HCT116 (cell line): Measurements from ENCODE around the gene ZNF576. TPM values are rescaled to one million over a fixed set of nuclear protein-coding genes. Genes with fewer than 3 reads are reported as not detected.

ENCODE experiments used
- ATAC-seq: fragments of 200-7000 bp; cut with Tn5 transposase; 2 replicates; pipeline ENCODE4 v1.9.1; 2020; ENCODE audit warnings: mild to moderate bottlenecking, moderate library complexity
- BruUV-seq: library from RNA; stranded (reverse); fragments of 400-500 nt; replicated peaks from 2 replicates; lab custom pipeline; 2021; lab: Mats Ljungman, UMichigan
- CTCF ChIA-PET: fragments of 300-600 bp; sonication (Branson Sonifier 250); formaldehyde crosslinking; loops from one replicate; lab custom pipeline; 2021; ENCODE audit warnings: antibody characterized with exemption; lab: Charles Lee
- POLR2A ChIA-PET: fragments of 300-600, 350-600 bp; sonication (Branson Sonifier 250); formaldehyde crosslinking; loops from one replicate; lab custom pipeline; 2021; ENCODE audit warnings: antibody characterized with exemption; lab: Charles Lee
- RAD21 ChIA-PET, 2 experiments: fragments of 300-600 bp; sonication (Branson Sonifier 250); formaldehyde crosslinking; loops; one replicate each; lab custom pipeline; 2023; ENCODE audit warnings: low total read pairs in 2 of 2; ENCODE audit not compliant: uncharacterized antibody in 2 of 2, unreplicated experiment in 2 of 2, low non-redundant PET in 1 of 2; lab: Charles Lee
- DNase-seq: peaks from one replicate; pipeline ENCODE4 v3.0.0-alpha.2; 2010; ENCODE audit warnings: low read depth, low spot score
- H2AFZ ChIP-seq: fragments of 200-600 bp; shearing (Covaris generic), sonication (generic); 2 replicates; pipeline ENCODE4 v1.6.1; 2017; ENCODE audit warnings: low read depth, mixed run types, mixed read lengths, antibody characterized with exemption, low read length; ENCODE audit not compliant: poor library complexity, severe bottlenecking
- H3K27ac ChIP-seq: 2 replicates; pipeline ENCODE4 v1.5.1; 2012; ENCODE audit warnings: low read depth, low read length
- H3K27me3 ChIP-seq: fragments of 200-600 bp; sonication (generic); 2 replicates; pipeline ENCODE4 v1.6.1; 2016; ENCODE audit warnings: mixed run types, low read length, mixed read lengths; ENCODE audit not compliant: insufficient read depth
- H3K36me3 ChIP-seq, 2 experiments: fragments of 200-500 bp in 1 of 2; fragments of 200-600 bp in 1 of 2; sonication (Bioruptor generic) in 1 of 2; sonication (generic) in 1 of 2; 2 replicates each; pipeline versions ENCODE4 v1.5.1 to v1.6.1; 2014 to 2016; ENCODE audit warnings: low read length in 2 of 2, inconsistent platforms in 1 of 2, mixed read lengths in 1 of 2, mixed run types in 1 of 2; ENCODE audit not compliant: insufficient read depth in 2 of 2, control insufficient read depth in 1 of 2
- H3K4me1 ChIP-seq, 2 experiments: fragments of 200-600 bp in 1 of 2; sonication (generic) in 1 of 2; 2 replicates each; pipeline versions ENCODE4 v1.5.1 to v1.6.1; 2012 to 2017; ENCODE audit warnings: low read length in 2 of 2, inconsistent platforms in 1 of 2, mild to moderate bottlenecking in 1 of 2, mixed read lengths in 1 of 2, mixed run types in 1 of 2, moderate library complexity in 1 of 2; ENCODE audit not compliant: insufficient read depth in 2 of 2, control insufficient read depth in 1 of 2
- H3K4me2 ChIP-seq: fragments of 200-600 bp; sonication (generic); 2 replicates; pipeline ENCODE4 v1.6.1; 2017; ENCODE audit warnings: mixed run types, low read length, mixed read lengths
- H3K4me3 ChIP-seq, 2 experiments: fragments of 200-600 bp in 1 of 2; sonication (generic) in 1 of 2; replicated peaks in 1 of 2; 2 replicates each; pipeline ENCODE4 v1.5.1; 2011 to 2016; ENCODE audit warnings: low read length in 2 of 2, control low read depth in 1 of 2, low read depth in 1 of 2, mild to moderate bottlenecking in 1 of 2, mixed read lengths in 1 of 2, mixed run types in 1 of 2
- H3K79me2 ChIP-seq: fragments of 200-600 bp; sonication (generic); 2 replicates; pipeline ENCODE4 v1.6.1; 2017; ENCODE audit warnings: mild to moderate bottlenecking, mixed run types, low read length, moderate library complexity, mixed read lengths; ENCODE audit not compliant: insufficient read depth
- H3K9ac ChIP-seq: fragments of 200-600 bp; sonication (generic); 2 replicates; pipeline ENCODE4 v1.6.1; 2016; ENCODE audit warnings: low read length, mixed read lengths
- H3K9me2 ChIP-seq: fragments of 200-600 bp; sonication (generic), shearing (Covaris generic); 2 replicates; pipeline ENCODE4 v1.6.1; 2017; ENCODE audit warnings: mixed run types, mild to moderate bottlenecking, moderate library complexity; ENCODE audit not compliant: insufficient read depth
- H3K9me3 ChIP-seq, 2 experiments: fragments of 200-500 bp in 1 of 2; fragments of 200-600 bp in 1 of 2; sonication (Bioruptor generic) in 1 of 2; sonication (generic) in 1 of 2; 2 replicates each; pipeline ENCODE4 v1.6.1; 2014 to 2017; ENCODE audit warnings: low read length in 2 of 2, mixed read lengths in 2 of 2, inconsistent platforms in 1 of 2, low read depth in 1 of 2, mild to moderate bottlenecking in 1 of 2, mixed run types in 1 of 2, moderate library complexity in 1 of 2; ENCODE audit not compliant: control insufficient read depth in 1 of 2, insufficient read depth in 1 of 2
- H4K20me1 ChIP-seq: fragments of 200-600 bp; sonication (generic), shearing (Covaris generic); 2 replicates; pipeline ENCODE4 v1.6.1; 2017; ENCODE audit warnings: mixed run types, mild to moderate bottlenecking, moderate library complexity; ENCODE audit not compliant: insufficient read depth
- EGR1 ChIP-seq: IDR thresholded peaks from 2 replicates; pipeline ENCODE4 v1.6.1; 2012; ENCODE audit warnings: low read depth
- ELF1 ChIP-seq: IDR thresholded peaks from 2 replicates; pipeline ENCODE4 v1.6.1; 2012; ENCODE audit warnings: low read depth, borderline replicate concordance
- EZH2phosphoT487 ChIP-seq: fragments of 200-600 bp; IDR thresholded peaks from 2 replicates; pipeline ENCODE4 v1.6.1; 2018; ENCODE audit warnings: antibody characterized with exemption, borderline replicate concordance
- FOSL1 ChIP-seq: IDR thresholded peaks from 2 replicates; pipeline ENCODE4 v1.6.1; 2012; ENCODE audit warnings: low read depth
- POLR2AphosphoS5 ChIP-seq: IDR thresholded peaks from 2 replicates; pipeline ENCODE4 v1.6.1; 2011; ENCODE audit warnings: mild to moderate bottlenecking, low read depth, low read length, moderate library complexity
- SIN3A ChIP-seq: IDR thresholded peaks from 2 replicates; pipeline ENCODE4 v1.6.1; 2012; ENCODE audit warnings: low read depth
- SP1 ChIP-seq: IDR thresholded peaks from 2 replicates; pipeline ENCODE4 v1.6.1; 2012; ENCODE audit warnings: low read depth
- SRF ChIP-seq: IDR thresholded peaks from 2 replicates; pipeline ENCODE4 v1.6.1; 2012; ENCODE audit warnings: low read depth
- YY1 ChIP-seq: IDR thresholded peaks from 2 replicates; pipeline ENCODE4 v1.6.1; 2011; ENCODE audit warnings: low read length, low read depth, moderate library complexity, mild to moderate bottlenecking; ENCODE audit not compliant: insufficient replicate concordance; ENCODE audit errors: extremely low read depth
- ZNF274 ChIP-seq: fragments of 200-500 bp; sonication (Bioruptor generic); IDR thresholded peaks from 2 replicates; pipeline ENCODE4 v1.6.1; 2014; ENCODE audit warnings: mild to moderate bottlenecking, low read depth, low read length, inconsistent platforms
- intact Hi-C: fragments of 100-400 bp; cut with micrococcal nuclease; formaldehyde crosslinking; loops from 2 replicates; pipeline ENCODE4 v1.10.0; 2022
- total RNA-seq: library from RNA; stranded (reverse); gene quantifications from one replicate; pipeline ENCODE4 v1.2.1, GENCODE V29; 2021; ENCODE audit not compliant: unreplicated experiment
- TF ChIP-seq, protein P1 (sequence below): IDR thresholded peaks from 2 replicates; pipeline ENCODE4 v1.6.1; 2012; ENCODE audit warnings: low read depth
- TF ChIP-seq, protein P2 (sequence below), 3 experiments: fragments of 200-600 bp in 1 of 3; sonication (generic) in 1 of 3; IDR thresholded peaks in 2 of 3; conservative IDR thresholded peaks in 1 of 3; 2 replicates each; pipeline ENCODE4 v1.5.1; 2012 to 2017; ENCODE audit warnings: low read depth in 2 of 3, low read length in 2 of 3, antibody characterized with exemption in 1 of 3, borderline replicate concordance in 1 of 3, control low read depth in 1 of 3, mild to moderate bottlenecking in 1 of 3, mixed read lengths in 1 of 3, mixed run types in 1 of 3, moderate library complexity in 1 of 3; ENCODE audit not compliant: insufficient read depth in 1 of 3

Gene ZNF576
- total RNA-seq, 1 experiment from 2014 or later, result 11.2 TPM

DNA sequence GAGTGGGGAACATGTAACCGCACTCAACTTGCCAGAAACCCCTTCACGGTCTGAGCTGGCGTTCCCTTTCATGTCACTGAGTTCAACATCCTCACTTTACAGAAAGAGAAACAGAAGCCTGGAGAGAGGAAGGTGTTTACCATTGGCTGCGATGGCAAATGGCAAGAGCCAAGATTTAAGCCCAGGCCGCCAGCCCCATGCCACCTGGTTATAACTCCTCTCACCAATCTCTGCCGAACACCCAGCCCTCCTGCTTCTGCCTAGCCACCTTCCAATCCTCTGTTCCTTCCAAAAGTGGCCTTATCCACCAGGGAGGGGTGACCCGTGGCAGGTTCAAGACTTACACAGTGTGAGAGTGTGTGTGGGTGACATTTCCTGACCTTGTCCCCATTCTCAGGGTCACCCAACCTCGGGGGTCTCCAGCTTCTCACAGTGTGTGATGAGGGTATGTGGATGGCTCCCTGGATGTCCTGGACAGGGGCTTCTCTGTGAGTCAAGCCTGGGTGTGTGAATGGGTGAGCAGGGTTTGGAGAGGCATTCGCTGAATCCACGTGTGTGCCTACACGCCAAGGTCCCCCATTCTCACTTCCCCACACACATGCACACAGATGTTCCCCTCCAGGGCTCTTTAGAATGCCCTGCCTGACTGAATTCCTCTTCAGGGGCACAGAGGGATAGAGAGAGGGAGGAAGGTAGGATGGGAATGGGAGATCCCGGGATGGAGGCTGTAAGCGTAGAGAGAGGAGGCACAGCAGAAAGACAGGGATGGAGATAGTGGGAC, 42.0 kb downstream of the ZNF576 start (continued):
- TF ChIP-seq, protein P1, sequence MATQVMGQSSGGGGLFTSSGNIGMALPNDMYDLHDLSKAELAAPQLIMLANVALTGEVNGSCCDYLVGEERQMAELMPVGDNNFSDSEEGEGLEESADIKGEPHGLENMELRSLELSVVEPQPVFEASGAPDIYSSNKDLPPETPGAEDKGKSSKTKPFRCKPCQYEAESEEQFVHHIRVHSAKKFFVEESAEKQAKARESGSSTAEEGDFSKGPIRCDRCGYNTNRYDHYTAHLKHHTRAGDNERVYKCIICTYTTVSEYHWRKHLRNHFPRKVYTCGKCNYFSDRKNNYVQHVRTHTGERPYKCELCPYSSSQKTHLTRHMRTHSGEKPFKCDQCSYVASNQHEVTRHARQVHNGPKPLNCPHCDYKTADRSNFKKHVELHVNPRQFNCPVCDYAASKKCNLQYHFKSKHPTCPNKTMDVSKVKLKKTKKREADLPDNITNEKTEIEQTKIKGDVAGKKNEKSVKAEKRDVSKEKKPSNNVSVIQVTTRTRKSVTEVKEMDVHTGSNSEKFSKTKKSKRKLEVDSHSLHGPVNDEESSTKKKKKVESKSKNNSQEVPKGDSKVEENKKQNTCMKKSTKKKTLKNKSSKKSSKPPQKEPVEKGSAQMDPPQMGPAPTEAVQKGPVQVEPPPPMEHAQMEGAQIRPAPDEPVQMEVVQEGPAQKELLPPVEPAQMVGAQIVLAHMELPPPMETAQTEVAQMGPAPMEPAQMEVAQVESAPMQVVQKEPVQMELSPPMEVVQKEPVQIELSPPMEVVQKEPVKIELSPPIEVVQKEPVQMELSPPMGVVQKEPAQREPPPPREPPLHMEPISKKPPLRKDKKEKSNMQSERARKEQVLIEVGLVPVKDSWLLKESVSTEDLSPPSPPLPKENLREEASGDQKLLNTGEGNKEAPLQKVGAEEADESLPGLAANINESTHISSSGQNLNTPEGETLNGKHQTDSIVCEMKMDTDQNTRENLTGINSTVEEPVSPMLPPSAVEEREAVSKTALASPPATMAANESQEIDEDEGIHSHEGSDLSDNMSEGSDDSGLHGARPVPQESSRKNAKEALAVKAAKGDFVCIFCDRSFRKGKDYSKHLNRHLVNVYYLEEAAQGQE, result no peak
- TF ChIP-seq SP1, result no peak

DNA sequence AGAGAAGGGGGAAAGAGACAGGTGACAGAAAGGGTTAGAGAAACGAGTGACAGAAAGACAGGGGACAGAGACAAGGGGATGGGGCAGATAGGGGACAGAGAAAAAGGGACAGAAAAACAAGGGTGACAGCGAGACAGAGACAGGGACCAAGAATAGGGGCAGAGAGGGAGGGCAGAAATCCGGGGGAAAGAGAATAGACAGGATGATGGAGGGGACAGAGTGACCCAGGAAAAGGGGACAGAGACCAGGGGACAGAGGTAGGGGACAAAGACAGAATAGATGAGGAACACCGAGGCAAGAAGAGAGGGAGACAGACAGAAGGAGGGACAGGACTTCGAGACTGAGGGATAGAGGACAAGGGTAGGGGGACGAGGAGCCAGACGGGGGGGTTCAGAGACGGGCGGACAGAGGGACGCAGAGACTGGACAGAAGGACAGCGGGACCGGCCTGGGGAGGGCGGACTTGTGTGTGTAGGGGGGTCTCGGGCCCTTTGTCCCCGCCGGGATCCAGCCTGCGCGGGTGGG, 42.7 kb downstream of the ZNF576 start:
- no peaks in the 10 kb centered on the region for H3K9me3 ChIP-seq
- no peaks in the 10 kb centered on the region for H4K20me1 ChIP-seq
- no TSS peak for BruUV-seq
- peaks cover 7% of the 10 kb centered on the region; the same call in 1 of the 2 replicates for H3K27me3 ChIP-seq
- H3K9me2 ChIP-seq, result no peaks in the 10 kb centered on the region
- ChIA-PET CTCF (no interaction called here), RAD21 (no interaction called here), POLR2A (no interaction called here)
- H3K9ac ChIP-seq, result peak overlapping the region; percentile 53
- H3K79me2 ChIP-seq, result no peaks in the 10 kb centered on the region
- peak overlapping the region; percentile 84 for H3K4me2 ChIP-seq
- no peaks in the 10 kb centered on the region for H3K36me3 ChIP-seq
- H3K4me1 ChIP-seq, result peaks cover 14 to 35% of the 10 kb centered on the region in 2 experiments
- ATAC-seq (peak; percentile 21; the same call in 1 of the 2 replicates), DNase-seq (no peak)
- intact Hi-C loops, result no loop called here
- no peak overlapping the region for H2AFZ ChIP-seq
- no peak overlapping the region; the same call in 1 of the 2 replicates for H3K27ac ChIP-seq
- TF ChIP-seq SRF (no peak), ZNF274 (no peak), FOSL1 (no peak), POLR2AphosphoS5 (no peak), SIN3A (no peak), YY1 (no peak), ELF1 (no peak), EZH2phosphoT487 (no peak), EGR1 (no peak)
- TF ChIP-seq, protein P1, result no peak
- TF ChIP-seq, protein P2, sequence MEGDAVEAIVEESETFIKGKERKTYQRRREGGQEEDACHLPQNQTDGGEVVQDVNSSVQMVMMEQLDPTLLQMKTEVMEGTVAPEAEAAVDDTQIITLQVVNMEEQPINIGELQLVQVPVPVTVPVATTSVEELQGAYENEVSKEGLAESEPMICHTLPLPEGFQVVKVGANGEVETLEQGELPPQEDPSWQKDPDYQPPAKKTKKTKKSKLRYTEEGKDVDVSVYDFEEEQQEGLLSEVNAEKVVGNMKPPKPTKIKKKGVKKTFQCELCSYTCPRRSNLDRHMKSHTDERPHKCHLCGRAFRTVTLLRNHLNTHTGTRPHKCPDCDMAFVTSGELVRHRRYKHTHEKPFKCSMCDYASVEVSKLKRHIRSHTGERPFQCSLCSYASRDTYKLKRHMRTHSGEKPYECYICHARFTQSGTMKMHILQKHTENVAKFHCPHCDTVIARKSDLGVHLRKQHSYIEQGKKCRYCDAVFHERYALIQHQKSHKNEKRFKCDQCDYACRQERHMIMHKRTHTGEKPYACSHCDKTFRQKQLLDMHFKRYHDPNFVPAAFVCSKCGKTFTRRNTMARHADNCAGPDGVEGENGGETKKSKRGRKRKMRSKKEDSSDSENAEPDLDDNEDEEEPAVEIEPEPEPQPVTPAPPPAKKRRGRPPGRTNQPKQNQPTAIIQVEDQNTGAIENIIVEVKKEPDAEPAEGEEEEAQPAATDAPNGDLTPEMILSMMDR (IDR thresholded peaks at IDR 0.05 in 2 of 3, conservative IDR thresholded peaks at IDR 0.05 in 1 of 3; ENCODE audit: borderline replicate concordance in 1 of 3, insufficient read depth in 1 of 3, low read depth in 2 of 3, low read length in 2 of 3), result no peak
- peak overlapping the region; percentile 49 to 62 for H3K4me3 ChIP-seq
